SKM-1 (cell line): ENCODE measurements around the gene NUBPL.

Source experiments
- DNase-seq: peaks from one replicate; lab custom pipeline; 2025; ENCODE audit not compliant: unreplicated experiment; lab: John Stamatoyannopoulos, UW

The NUBPL gene

GRCh38 chr14:31561155-31561846, at the start of gene NUBPL:
TSS of gene NUBPL (plus strand) at chr14:31561404. CDS start at chr14:31561440, 36 bp downstream.
- DNase-seq = peak; percentile 22

- DNase-seq = no peak
Observed at GRCh38 chr14:31527087-31527486, 34.1 kb upstream of the NUBPL start.

GRCh38 chr14:31527546-31527945, 33.7 kb upstream of the NUBPL start:
- no peak for DNase-seq

- DNase-seq = no peak
Observed at GRCh38 chr14:31529053-31529452, 32.2 kb upstream of the NUBPL start.

- no peak for DNase-seq
Observed at GRCh38 chr14:31530136-31530535, 31.1 kb upstream of the NUBPL start.

- no peak for DNase-seq
Observed at GRCh38 chr14:31536201-31536960, 24.8 kb upstream of the NUBPL start.

- no peak for DNase-seq
Observed at GRCh38 chr14:31541702-31542101, 19.5 kb upstream of the NUBPL start.

- no peak for DNase-seq
Observed at GRCh38 chr14:31543969-31544799, 17.0 kb upstream of the NUBPL start.

GRCh38 chr14:31544816-31545215, 16.4 kb upstream of the NUBPL start:
- no peak for DNase-seq

GRCh38 chr14:31545328-31545727, 15.9 kb upstream of the NUBPL start:
- DNase-seq = no peak

GRCh38 chr14:31549817-31550216, 11.4 kb upstream of the NUBPL start:
- DNase-seq = no peak

GRCh38 chr14:31550589-31550988, 10.6 kb upstream of the NUBPL start:
- DNase-seq = no peak

GRCh38 chr14:31556191-31556590, 5.0 kb upstream of the NUBPL start:
- no peak for DNase-seq

- no peak for DNase-seq
Observed at GRCh38 chr14:31559939-31560338, 1.3 kb upstream of the NUBPL start.

- DNase-seq = no peak
Observed at GRCh38 chr14:31560759-31561154, 447 bp upstream of the NUBPL start.

- DNase-seq = no peak
Observed at GRCh38 chr14:31564194-31564593, 3.0 kb downstream of the NUBPL start.

GRCh38 chr14:31566456-31566855, 5.3 kb downstream of the NUBPL start:
- no peak for DNase-seq

GRCh38 chr14:31567655-31568054, 6.5 kb downstream of the NUBPL start:
- DNase-seq = no peak

GRCh38 chr14:31568161-31568560, 7.0 kb downstream of the NUBPL start:
- DNase-seq = no peak

- no peak for DNase-seq
Observed at GRCh38 chr14:31568671-31569070, 7.5 kb downstream of the NUBPL start.

GRCh38 chr14:31572955-31573354, 11.8 kb downstream of the NUBPL start:
- DNase-seq = no peak

GRCh38 chr14:31576949-31577348, 15.7 kb downstream of the NUBPL start:
- DNase-seq = no peak
